Right cardiac atrium (tissue), 5 donors: ENCODE results near the gene TTC28. TPM values are rescaled to one million over a fixed set of nuclear protein-coding genes. Genes with fewer than 3 reads are reported as not detected.

ENCODE experiments used
- ATAC-seq, 2 donors: fragments of 200-7000 bp; cut with Tn5 transposase; one replicate each; pipeline versions ENCODE4 v1.8.0 to v1.9.1; 2020; ENCODE audit warnings: moderate library complexity in 2 of 2, mild to moderate bottlenecking in 1 of 2
- DNase-seq, 3 donors: peaks; one replicate each; pipeline ENCODE4 v3.0.0-alpha.2; 2020
- H3K27ac ChIP-seq: one replicate; pipeline ENCODE4 v1.5.1; 2013; ENCODE audit warnings: mild to moderate bottlenecking, low read length, control low read depth, moderate library complexity
- H3K27me3 ChIP-seq: one replicate; pipeline ENCODE4 v1.6.1; 2013; ENCODE audit not compliant: control insufficient read depth, insufficient read depth
- H3K4me1 ChIP-seq: one replicate; pipeline ENCODE4 v1.6.1; 2013; ENCODE audit warnings: low read length; ENCODE audit not compliant: control insufficient read depth, insufficient read depth
- H3K4me3 ChIP-seq: one replicate; pipeline ENCODE4 v1.5.1; 2013; ENCODE audit warnings: low read length, control low read depth
- H3K9me3 ChIP-seq: one replicate; pipeline ENCODE4 v1.6.1; 2013; ENCODE audit warnings: low read length; ENCODE audit not compliant: control insufficient read depth
- WGBS: extraction: QIAGEN DNeasy Blood & Tissue Kit; methylation state at CpG from one replicate; pipeline ENCODE4 v1.1.7; 2013; 5-methylcytosine and 5-hydroxymethylcytosine counted together
- intact Hi-C, 4 donors: fragments of 100-400 bp; cut with DNase I; formaldehyde crosslinking; loops; one replicate each; pipeline versions ENCODE4 v1.11.0 to v1.14.0; 2022 to 2023
- polyA plus RNA-seq: library from polyadenylated mRNA; stranded (reverse); fragments of 200-250 nt; gene quantifications from one replicate; pipeline ENCODE4 v1.2.3, GENCODE V29; 2013
- total RNA-seq, 4 donors: library from RNA; stranded (reverse); fragmentation: NEBNext Ultra II Directional; extraction: Animal tissue kit (Norgen Biotek cat#: 25700); gene quantifications; one replicate each; pipeline ENCODE4 v1.2.1, GENCODE V29; 2021
- donor health status: healthy with polysubstance abuse.
- donor health status: DM: no; HTN: yes; CAD: no.
- donor health status: DM: no; HTN: no; CAD: no.
- donor health status: DM: no; HTN: yes; CAD: no; lungs with severe emphysema.
- donor health status: DM: yes; HTN: yes; CAD: no.

The TTC28 gene
- total and polyA plus RNA-seq, 5 donors: 5.7 to 21.1 (median 18.9) TPM

DNA sequence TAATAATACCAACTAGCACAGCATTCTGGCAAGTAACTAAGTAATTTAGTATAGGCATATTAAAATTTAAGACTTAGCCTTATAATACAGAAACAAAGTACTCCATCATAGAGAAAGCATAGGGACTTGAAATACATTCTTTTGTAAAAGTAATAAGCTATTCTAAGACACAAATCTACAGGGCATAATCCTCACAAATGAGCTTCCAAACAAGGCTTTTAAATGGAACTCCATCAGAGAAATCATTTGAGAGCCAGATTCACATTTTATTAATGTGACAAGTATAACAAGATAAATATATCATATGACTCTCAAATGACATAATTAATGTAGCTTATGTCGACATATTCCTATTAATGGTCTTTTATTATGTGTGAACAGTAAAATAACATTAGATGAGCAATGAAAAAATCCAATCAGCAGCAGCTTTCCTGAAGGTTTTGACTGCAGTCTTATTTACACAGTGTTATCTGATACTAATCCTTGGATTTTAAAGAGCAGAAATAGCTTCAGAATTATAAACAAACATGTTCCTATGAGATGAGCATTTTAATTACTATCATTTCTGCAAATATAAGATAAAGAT is 241.4 kb downstream of the TTC28 start:
- ATAC-seq (no peak), DNase-seq (no peak)
- Histone ChIP-seq H3K27me3 (no peaks in the 10 kb centered on the region), H3K9me3 (no peaks in the 10 kb centered on the region), H3K4me1 (no peaks in the 10 kb centered on the region), H3K4me3 (no peak overlapping the region), H3K27ac (no peak overlapping the region)
- intact Hi-C loops: no loop called here
- 63% methylated on average over 1 of the region's 1 CpG for WGBS

DNA sequence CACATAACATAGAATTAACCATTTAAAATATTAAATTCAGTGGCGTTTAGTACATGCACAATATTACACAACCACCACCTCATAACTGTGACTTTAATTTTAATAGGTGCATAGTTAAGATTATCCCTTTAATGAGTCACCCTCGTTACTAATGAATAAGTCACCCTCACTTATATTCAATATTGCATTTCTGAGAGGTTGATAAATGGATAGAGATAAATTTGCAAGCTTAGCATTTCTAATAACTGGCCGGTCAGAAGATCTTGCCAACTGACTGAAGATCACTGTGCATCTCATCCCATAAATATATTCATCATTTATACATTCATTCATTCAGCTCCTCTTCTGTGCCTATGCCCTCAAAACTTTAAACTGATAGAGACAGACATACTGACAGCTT is 243.7 kb downstream of the TTC28 start:
- H3K27ac ChIP-seq: no peak overlapping the region
- ATAC-seq: no peak
- no peak for DNase-seq
- WGBS: 86% methylated on average over 3 of the region's 3 CpGs
- H3K4me1 ChIP-seq: no peaks in the 10 kb centered on the region
- H3K9me3 ChIP-seq: no peaks in the 10 kb centered on the region
- H3K4me3 ChIP-seq: no peak overlapping the region
- intact Hi-C loops: no loop called here
- no peaks in the 10 kb centered on the region for H3K27me3 ChIP-seq

DNA sequence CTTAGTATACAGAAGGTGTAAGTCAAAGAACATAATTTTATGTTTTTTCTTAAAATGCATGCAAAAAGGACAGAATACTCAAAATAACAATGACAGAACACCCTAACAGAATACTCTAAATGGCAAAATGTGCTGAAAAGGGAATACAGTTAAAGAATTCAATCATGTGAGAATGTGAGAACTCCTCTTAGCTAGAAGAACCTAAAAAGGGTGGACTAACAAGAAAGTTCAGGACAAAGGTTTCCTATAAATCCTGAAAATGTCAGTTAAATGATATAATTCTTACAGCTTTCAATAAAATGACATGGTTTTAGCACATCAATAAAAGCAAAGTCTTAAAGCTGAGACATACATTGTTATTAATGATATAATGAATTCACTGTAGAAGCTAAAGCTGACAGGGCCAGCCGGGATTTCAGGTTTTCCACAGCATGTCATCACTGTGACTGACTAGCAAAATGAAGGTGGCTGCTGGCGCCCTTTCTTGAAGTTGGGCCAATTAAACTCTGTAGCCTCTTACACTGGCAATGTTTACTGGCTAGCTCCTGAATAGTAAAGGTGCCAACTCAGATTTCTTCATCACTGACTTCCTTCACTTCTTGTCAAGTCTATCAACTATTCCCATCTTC is 244.4 kb downstream of the TTC28 start:
- WGBS: 64% methylated on average over 2 of the region's 2 CpGs
- peak in 2 of 3 donors; percentile 49 to 58 for DNase-seq
- H3K27ac ChIP-seq: no peak overlapping the region

DNA sequence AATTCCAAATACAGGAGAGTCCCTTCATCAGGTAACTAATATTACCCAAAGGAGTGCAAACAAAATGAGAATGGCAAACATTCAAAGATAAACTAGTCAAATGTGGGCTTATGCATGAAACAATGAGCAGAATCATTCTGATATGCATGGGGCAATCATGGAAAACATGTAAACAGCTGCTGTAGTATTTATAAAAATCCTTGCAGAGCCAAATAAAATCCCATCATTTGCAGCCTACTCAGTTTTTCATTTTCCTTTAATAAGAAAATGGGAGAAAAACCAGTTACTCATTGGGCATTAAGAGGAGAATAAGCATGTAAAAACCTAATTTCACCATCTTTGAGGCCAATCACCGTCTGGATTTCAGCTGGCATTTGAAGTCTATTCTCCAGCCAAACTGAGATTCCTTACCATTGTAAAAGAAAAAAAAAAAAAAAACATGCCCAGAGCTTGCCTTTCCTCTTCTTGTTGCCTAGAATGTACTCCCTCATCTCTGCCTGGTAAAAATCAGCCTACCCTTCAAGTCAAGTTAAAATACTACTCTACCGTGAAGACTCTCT is 249.1 kb downstream of the TTC28 start:
- no peak overlapping the region for H3K4me3 ChIP-seq
- peaks cover 3% of the 10 kb centered on the region for H3K4me1 ChIP-seq
- intact Hi-C loops: no loop called here
- no peak overlapping the region for H3K27ac ChIP-seq
- ATAC-seq (no peak), DNase-seq (no peak)
- no peaks in the 10 kb centered on the region for H3K27me3 ChIP-seq
- 63% methylated on average over 2 of the region's 2 CpGs for WGBS
- H3K9me3 ChIP-seq: no peaks in the 10 kb centered on the region

More for the DNA sequence above, 244.4 kb downstream of the TTC28 start:
- no peaks in the 10 kb centered on the region for H3K9me3 ChIP-seq
- ATAC-seq: peak; percentile 33 to 61
- no peaks in the 10 kb centered on the region for H3K4me1 ChIP-seq
- H3K4me3 ChIP-seq: no peak overlapping the region
- intact Hi-C loops: no loop called here
- H3K27me3 ChIP-seq: no peaks in the 10 kb centered on the region

DNA sequence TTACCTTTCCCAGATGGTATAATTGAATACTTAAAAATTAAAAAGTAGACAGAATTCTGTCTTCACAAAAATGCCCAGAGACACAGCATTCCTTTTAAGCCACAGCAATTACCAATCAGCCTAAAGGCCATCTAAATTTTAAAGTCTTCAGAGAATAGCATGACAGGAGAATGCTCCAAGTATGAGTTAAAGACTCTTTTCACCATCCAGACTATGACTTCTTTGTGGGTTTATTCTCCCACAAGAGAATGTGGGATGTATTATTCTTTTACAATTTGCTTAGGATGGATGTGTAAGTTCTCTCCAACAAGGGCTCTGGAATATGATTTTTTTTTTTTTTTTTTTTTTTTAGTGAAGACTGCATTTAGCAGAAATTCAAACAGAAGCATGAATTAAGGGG is 249.9 kb downstream of the TTC28 start:
- Histone ChIP-seq H3K4me3 (no peak overlapping the region), H3K27me3 (no peaks in the 10 kb centered on the region), H3K9me3 (no peaks in the 10 kb centered on the region), H3K4me1 (peaks cover 3% of the 10 kb centered on the region), H3K27ac (no peak overlapping the region)
- no peak for ATAC-seq
- intact Hi-C loops: no loop called here
- DNase-seq: no peak

DNA sequence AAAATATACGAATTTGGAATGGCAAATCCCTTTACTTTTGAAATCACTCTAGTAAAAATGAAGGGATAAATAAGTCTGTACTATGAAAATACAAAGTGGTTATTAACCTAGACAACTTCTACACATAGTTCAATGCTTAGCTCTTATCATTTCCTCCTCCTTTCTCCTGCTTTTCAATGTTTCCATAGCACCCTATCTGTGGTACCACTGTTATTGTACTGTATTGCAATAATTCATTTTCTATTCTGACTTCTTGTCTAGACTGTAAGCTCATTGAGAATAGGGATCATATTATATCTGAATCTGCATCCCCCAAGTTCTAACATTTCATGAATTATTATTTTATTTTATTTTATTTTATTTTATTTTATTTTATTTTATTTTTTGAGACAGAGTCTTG is 251.4 kb downstream of the TTC28 start:
- WGBS: 92% methylated on average over 1 of the region's 1 CpG
- Histone ChIP-seq H3K4me1 (peaks cover 3% of the 10 kb centered on the region), H3K27me3 (no peaks in the 10 kb centered on the region), H3K27ac (no peak overlapping the region), H3K9me3 (no peaks in the 10 kb centered on the region), H3K4me3 (no peak overlapping the region)
- DNase-seq (no peak), ATAC-seq (no peak)
- intact Hi-C loops: no loop called here

DNA sequence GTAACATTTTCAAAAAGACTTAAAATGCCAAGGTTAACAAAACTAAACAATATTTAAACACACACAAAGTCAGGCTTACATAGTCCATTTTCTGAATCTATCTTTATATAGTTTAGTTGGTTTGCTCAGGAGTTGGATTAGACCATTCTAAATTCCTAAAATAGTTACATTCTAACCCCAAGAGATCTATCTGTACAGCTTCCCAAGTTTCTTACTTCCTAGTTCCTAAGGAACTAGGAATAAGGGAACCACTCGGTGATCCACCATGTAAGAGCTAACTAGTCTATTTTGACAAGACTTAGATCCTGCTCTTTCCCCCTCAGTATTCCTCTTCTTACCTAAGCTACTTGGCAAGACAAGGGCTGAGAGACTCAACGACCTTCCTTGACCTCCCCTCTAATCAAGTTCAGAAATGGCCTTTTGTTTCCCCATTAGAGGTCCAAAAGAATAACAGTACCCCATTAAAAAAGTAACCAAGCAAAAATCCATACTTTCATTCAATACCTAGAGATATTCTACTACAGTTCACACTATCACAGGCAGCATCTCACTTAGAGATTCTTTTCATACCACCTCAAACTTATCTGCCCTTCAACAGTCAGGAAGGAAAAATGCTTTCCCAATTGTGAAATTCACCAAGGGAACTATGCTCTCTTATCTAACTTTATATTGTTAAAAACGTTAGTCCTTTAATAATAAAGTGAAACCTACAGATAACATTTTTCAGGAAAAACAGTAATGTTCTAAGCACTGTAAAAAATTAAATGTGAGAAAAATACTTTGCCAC is 253.1 kb downstream of the TTC28 start:
- WGBS: 30% methylated on average over 3 of the region's 3 CpGs
- no peak overlapping the region for H3K27ac ChIP-seq
- H3K9me3 ChIP-seq: no peaks in the 10 kb centered on the region
- H3K27me3 ChIP-seq: no peaks in the 10 kb centered on the region
- ATAC-seq (no peak), DNase-seq (no peak)
- H3K4me1 ChIP-seq: peaks cover 3% of the 10 kb centered on the region
- H3K4me3 ChIP-seq: no peak overlapping the region
- intact Hi-C loops: no loop called here

DNA sequence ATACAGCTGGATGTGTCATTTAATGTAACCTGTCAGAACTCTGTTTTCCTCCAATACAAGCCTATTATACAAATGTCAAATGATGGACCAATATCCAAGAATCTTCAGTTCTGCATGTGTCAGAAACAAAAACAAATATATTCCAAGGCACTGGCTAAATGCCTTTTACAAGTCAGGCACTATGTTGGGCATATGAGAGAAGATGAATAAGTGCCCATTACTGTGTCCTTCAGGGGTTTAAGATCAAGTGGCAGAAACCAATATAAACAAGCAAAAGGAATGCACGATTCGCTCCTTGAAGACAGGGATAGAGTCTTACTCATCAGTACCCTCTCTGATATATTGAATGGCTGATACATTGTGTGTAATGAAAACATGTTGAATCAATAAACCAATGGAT is 254.4 kb downstream of the TTC28 start:
- H3K27me3 ChIP-seq: no peaks in the 10 kb centered on the region
- 97% methylated on average over 2 of the region's 2 CpGs for WGBS
- intact Hi-C loops: no loop called here
- H3K9me3 ChIP-seq: no peaks in the 10 kb centered on the region
- no peak for ATAC-seq
- DNase-seq: no peak
- H3K4me3 ChIP-seq: no peak overlapping the region
- no peak overlapping the region for H3K27ac ChIP-seq
- peaks cover 3% of the 10 kb centered on the region for H3K4me1 ChIP-seq

DNA sequence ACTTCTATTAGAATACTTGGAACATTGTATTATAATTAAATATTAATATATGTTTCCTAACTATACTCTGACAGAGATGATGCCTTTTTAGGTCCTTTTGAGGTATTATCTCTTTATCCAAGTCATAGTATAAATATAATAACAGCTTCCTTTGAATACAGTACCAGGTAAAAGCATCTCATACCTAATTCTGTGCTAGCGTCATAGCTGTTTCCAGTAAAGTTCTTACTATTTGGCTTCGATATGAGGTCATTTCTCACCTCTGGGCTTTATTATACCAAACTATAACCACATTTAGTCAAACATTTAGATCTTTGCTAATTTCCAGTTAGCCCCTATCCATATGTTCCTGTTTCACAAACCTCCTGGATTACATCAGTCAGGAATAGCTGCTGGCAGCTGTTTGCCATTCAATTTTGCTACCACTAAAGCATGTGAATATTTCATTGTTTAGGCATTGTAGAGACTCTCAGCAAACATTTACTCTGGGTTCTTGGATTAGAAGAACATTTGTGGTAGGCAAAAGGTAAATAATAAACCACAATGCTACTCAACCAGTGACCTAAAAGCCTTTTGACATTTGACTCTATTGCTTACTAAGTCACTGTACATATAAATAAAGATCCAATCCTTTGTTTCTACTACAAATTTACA is 255.1 kb downstream of the TTC28 start:
- 95% methylated on average over 2 of the region's 2 CpGs for WGBS
- no peak overlapping the region for H3K27ac ChIP-seq
- ATAC-seq (no peak), DNase-seq (no peak)
- no peaks in the 10 kb centered on the region for H3K27me3 ChIP-seq
- no peaks in the 10 kb centered on the region for H3K9me3 ChIP-seq
- H3K4me1 ChIP-seq: peaks cover 3% of the 10 kb centered on the region
- intact Hi-C loops: no loop called here
- H3K4me3 ChIP-seq: no peak overlapping the region

DNA sequence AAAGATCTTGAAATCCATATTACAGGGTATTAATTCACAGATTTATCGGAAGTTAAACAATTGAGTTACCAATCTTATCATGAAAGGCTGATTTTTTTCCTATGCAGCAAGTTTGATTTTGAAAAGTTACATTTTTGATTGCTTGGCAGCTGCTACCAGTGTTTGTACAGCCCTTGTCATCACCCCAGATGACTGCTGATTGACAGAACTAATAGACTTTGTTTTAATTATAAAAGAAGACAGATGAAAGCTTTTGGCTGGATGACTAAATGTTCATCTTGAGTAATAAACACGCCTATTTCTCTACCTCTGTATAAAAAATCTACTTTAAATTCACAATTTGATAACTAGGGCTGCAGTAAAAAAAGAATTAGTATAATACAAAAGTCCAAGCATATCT is 259.7 kb downstream of the TTC28 start:
- intact Hi-C loops: no loop called here
- DNase-seq (no peak), ATAC-seq (no peak)
- Histone ChIP-seq H3K9me3 (no peaks in the 10 kb centered on the region), H3K27ac (no peak overlapping the region), H3K27me3 (no peaks in the 10 kb centered on the region), H3K4me3 (no peak overlapping the region), H3K4me1 (no peaks in the 10 kb centered on the region)
- 93% methylated on average over 2 of the region's 2 CpGs for WGBS

DNA sequence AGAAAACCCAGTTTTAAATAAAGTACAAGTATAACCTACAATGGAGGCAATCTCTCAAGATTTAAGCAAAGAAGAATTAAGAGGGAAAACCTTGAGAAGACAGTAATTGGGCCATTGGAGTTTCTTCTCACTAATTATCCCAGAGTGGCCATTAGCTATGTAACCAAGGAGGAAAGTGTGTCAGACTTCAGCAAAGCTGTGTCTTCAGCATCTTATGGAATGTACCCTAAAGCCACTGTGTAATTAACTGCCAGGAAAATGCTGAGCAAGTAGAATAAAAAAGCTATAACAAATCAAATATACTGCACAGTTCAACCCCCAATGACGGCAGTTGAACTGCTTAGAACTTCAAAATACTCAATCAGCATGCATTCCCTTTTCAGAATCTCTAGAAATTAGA is 261.6 kb downstream of the TTC28 start:
- no peak for DNase-seq
- ATAC-seq: no peak
- intact Hi-C loops: no loop called here
- no peaks in the 10 kb centered on the region for H3K9me3 ChIP-seq
- no peak overlapping the region for H3K27ac ChIP-seq
- no peaks in the 10 kb centered on the region for H3K27me3 ChIP-seq
- peaks cover 3% of the 10 kb centered on the region for H3K4me1 ChIP-seq
- H3K4me3 ChIP-seq: no peak overlapping the region
- WGBS: 97% methylated on average over 1 of the region's 1 CpG
